H1 (cell line): Measurements from ENCODE around the gene PDSS1. TPM values are rescaled to one million over a fixed set of nuclear protein-coding genes. Genes with fewer than 3 reads are reported as not detected.

Experiments
- CBX5 ChIP-seq: fragments of 300-800, 300-1000 bp; sonication (generic); IDR thresholded peaks from 2 replicates; pipeline ENCODE4 v1.7.1; 2016; ENCODE audit warnings: antibody characterized with exemption, low read length, low read depth
- CTCF ChIP-seq, 3 experiments: IDR thresholded peaks; 1 replicate in 2 of 3; 2 replicates in 1 of 3; pipeline versions ENCODE4 v1.5.1 to v1.6.1; 2011; ENCODE audit warnings: low read length in 3 of 3, mild to moderate bottlenecking in 3 of 3, inconsistent platforms in 2 of 3, low read depth in 1 of 3, moderate library complexity in 1 of 3; ENCODE audit not compliant: insufficient read depth in 1 of 3; ENCODE audit errors: control extremely low read depth in 1 of 3
- EGR1 ChIP-seq: IDR thresholded peaks from 2 replicates; pipeline ENCODE4 v1.6.1; 2011; ENCODE audit warnings: low read depth, low read length, borderline replicate concordance
- NRF1 ChIP-seq: IDR thresholded peaks from 2 replicates; pipeline ENCODE4 v1.6.1; 2011; ENCODE audit warnings: mild to moderate bottlenecking, low read depth, low read length, improper control_type of control experiment
- SP1 ChIP-seq: IDR thresholded peaks from 2 replicates; pipeline ENCODE4 v1.6.1; 2011; ENCODE audit warnings: low read depth, low read length
- TAF7 ChIP-seq: optimal IDR thresholded peaks from 2 replicates; pipeline ENCODE3; 2011; ENCODE audit warnings: low read depth, mild to moderate bottlenecking, inconsistent platforms, low read length, moderate library complexity, borderline replicate concordance
- ZNF274 ChIP-seq: IDR thresholded peaks from 2 replicates; pipeline ENCODE4 v1.7.0; 2012; ENCODE audit warnings: low read length, borderline replicate concordance; ENCODE audit errors: extremely low read depth
- polyA plus RNA-seq, 7 experiments: library from polyadenylated mRNA; depleted of rRNA in 3 of 7; stranded (reverse) in 5 of 7; unstranded in 2 of 7; fragments of >200 nt in 5 of 7; fragments of 200-250 nt in 2 of 7; gene quantifications; 1 replicate in 5 of 7; 2 replicates in 1 of 7; 4 replicates in 1 of 7; pipeline versions ENCODE4 v1.2.1 to v1.2.3, GENCODE V29; 2011 to 2013; ENCODE audit warnings: missing spikeins in 2 of 7, mixed read lengths in 2 of 7
- total RNA-seq: library from RNA; stranded (reverse); fragmentation: NEBNext Ultra II Directional; extraction: Animal tissue kit (Norgen Biotek cat#: 25700); gene quantifications from 2 replicates; pipeline ENCODE4 v1.2.1, GENCODE V29; 2021
- TF ChIP-seq, protein P1 (sequence below): IDR thresholded peaks from 2 replicates; pipeline ENCODE4 v1.6.1; 2012; ENCODE audit warnings: low read length, inconsistent platforms

PDSS1 gene
- total and polyA plus RNA-seq, 2 of the 8 experiments (the other 6 are each of a cell fraction or from before 2014, with no cell fraction given) = 21.3 to 26.0 TPM

GRCh38 chr10:26714415-26715136 lies 17.1 kb downstream of the PDSS1 start (continued):
- TF ChIP-seq, protein P1, sequence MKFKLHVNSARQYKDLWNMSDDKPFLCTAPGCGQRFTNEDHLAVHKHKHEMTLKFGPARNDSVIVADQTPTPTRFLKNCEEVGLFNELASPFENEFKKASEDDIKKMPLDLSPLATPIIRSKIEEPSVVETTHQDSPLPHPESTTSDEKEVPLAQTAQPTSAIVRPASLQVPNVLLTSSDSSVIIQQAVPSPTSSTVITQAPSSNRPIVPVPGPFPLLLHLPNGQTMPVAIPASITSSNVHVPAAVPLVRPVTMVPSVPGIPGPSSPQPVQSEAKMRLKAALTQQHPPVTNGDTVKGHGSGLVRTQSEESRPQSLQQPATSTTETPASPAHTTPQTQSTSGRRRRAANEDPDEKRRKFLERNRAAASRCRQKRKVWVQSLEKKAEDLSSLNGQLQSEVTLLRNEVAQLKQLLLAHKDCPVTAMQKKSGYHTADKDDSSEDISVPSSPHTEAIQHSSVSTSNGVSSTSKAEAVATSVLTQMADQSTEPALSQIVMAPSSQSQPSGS = no peak
- TF ChIP-seq NRF1 (no peak), TAF7 (no peak), ZNF274 (no peak), EGR1 (no peak), CBX5 (no peak), CTCF (IDR thresholded peaks at IDR 0.05; ENCODE audit: control extremely low read depth in 1 of 3, insufficient read depth in 1 of 3, low read depth in 1 of 3, low read length in 3 of 3) (no peak), SP1 (no peak)
- TF ChIP-seq, all 59 proteins: peak for 0
